ENCODE results near the gene NARF. TPM values are rescaled to one million over a fixed set of nuclear protein-coding genes. Genes with fewer than 3 reads are reported as not detected.

The NARF gene
- total RNA-seq, 2 experiments from 2014 or later = 105 to 117 TPM

DNA sequence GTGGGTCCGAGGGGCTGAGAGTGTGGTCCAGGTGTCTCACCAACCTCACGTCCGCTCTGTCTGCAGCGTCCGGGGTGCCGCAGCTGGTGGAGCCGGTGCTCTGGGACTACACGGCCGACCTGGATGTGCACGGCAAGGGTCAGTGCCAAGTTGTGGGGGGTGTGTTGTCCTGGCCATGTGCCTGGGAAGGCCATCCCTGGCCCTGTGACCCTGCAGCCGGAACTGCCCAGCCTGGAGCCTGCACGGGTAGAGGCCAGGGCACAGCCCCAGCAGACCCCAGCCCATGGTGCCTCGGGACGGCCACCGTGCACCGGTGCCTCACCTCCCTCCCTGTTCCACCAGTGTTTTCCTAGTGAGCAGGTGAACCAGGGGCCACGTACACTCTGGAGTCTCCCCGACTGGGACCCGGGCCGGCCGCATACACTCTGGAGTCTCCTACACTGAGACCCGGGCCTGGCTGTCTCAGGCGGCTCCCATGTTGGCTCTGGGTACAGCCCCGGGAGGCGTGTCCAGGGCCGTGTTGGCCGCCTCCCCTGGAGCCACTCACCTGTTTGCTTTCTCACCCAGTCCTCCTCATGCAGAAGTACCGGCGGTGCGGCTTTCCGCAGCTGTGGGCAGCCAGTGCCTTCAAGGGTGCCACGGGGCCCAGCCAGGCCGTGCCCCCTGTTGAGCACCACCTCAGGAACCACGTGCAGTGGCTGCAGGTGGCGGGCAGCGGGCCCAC, 21.8 kb upstream of the NARF start:
- CTCF ChIA-PET = no interaction called here
- Mint-ChIP-seq H3K36me3 (ENCODE audit: low read depth) (peaks cover 10% of the 10 kb centered on the region), H3K4me1 (peaks cover 14% of the 10 kb centered on the region), H3K27me3 (no peaks in the 10 kb centered on the region), H3K4me3 (no peak overlapping the region), H3K27ac (no peak overlapping the region), H3K9me3 (no peaks in the 10 kb centered on the region)
- no peak for DNase-seq
- POLR2A ChIA-PET = no interaction called here

DNA sequence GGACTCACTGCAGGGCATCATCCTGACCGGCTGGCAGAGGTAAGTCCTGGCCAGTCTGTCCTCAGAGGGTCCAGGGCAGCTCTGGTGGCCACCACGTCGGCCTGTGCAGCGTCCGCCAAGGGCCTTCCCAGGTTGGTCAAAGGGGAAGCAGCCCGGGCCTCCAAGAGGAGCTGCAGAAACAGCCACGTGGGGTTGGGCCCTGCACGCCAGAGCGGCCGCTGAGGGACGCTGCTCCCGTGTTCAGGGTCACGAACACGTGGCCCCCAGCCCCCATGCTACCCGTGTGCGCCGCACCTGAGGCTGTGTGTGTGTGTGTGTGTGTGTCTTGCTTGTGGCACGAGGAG, 21.2 kb upstream of the NARF start:
- DNase-seq = no peak

DNA sequence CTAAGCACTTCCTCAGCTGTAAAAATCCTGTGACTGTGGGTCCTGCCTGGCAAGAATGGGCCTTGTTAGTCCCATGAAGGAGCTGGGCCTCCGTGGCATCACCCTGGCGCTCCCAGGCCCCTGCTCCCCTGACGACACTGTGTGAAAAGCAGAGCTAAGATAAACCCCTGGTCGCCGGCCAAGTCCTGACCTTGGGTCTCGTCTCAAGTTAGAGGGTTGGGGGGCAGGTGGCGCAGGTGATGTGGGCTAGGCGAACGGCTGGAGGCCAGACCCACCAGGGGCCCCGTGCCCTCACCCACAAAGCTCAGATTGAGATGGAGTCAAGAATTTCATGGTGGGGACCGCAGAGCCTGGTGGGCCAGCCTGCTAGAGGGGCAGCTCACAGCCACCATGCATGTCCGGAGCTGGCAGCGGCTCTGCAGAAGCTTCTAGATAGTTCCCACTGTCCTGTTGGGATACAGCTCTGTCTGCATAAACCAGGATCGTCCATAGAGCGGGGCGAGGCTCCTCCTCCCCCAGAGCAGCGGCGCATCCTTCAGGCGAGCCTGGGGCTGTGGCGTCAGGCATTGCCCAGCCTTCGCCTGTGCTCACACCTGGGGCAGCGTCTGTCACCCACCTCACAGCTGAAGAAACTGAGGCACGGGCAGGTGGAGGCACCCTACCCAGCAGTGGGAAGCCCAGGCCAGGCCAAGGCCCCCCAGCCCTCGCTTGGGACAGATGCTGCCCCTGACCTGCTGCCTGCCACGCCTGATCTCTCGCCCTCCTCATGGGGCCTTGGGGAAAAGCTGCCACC, 19.9 kb upstream of the NARF start:
- no peak for DNase-seq
- H3K4me1 Mint-ChIP-seq = peaks cover 14% of the 10 kb centered on the region
- no peak overlapping the region for H3K27ac Mint-ChIP-seq

More for the DNA sequence above, 21.2 kb upstream of the NARF start:
- POLR2A ChIA-PET = no interaction called here
- Mint-ChIP-seq H3K36me3 (ENCODE audit: low read depth) (peaks cover 10% of the 10 kb centered on the region), H3K4me3 (no peak overlapping the region), H3K4me1 (peaks cover 14% of the 10 kb centered on the region), H3K27ac (no peak overlapping the region), H3K9me3 (no peaks in the 10 kb centered on the region), H3K27me3 (no peaks in the 10 kb centered on the region)
- CTCF ChIA-PET = interaction anchor here (0.6 kb wide), 1 partner anchor 8 kb away, joined by 3 read pairs; no protein-coding TSS in a partner anchor

DNA sequence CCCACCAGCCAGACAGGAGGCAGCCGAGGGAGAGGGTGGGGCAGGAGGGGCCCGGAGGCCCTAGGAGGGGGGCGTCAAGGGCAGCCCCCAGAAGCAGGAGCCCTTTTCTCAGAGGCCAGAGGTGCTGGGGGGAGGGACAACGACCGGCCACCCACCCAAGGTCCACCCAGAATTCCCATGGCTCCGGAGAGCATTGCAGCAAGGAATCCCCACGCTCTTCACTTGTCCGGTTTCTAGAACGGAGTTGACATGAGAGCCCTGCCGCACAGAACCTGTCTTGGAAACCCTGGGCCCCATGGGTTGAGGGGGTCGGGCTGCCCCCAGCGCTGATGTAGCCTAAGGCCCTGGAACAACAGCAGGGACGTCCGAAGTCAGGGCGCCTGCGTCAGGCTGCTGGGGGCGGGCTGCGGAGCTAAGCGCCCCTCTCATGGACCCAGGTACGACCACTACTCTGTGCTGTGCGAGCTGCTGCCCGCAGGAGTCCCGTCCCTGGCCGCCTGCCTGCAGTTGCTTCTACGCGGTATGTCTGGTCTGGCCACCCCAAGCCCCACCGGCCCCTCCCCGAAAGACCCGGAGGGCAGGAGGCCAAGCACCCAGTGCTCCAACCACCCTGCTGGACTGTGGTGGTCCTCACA, 19.2 kb upstream of the NARF start:
- H3K27ac Mint-ChIP-seq = no peak overlapping the region
- no peaks in the 10 kb centered on the region for H3K27me3 Mint-ChIP-seq
- H3K4me3 Mint-ChIP-seq = no peak overlapping the region
- H3K4me1 Mint-ChIP-seq = peaks cover 8% of the 10 kb centered on the region
- CTCF ChIA-PET = no interaction called here
- no peaks in the 10 kb centered on the region for H3K9me3 Mint-ChIP-seq
- POLR2A ChIA-PET = no interaction called here
- H3K36me3 Mint-ChIP-seq (ENCODE audit: low read depth) = peaks cover 14% of the 10 kb centered on the region
- no peak for DNase-seq

More for the DNA sequence above, 19.9 kb upstream of the NARF start:
- CTCF ChIA-PET = interaction anchor here (0.7 kb wide), 1 partner anchor 785 kb away, joined by 3 read pairs; no protein-coding TSS in a partner anchor
- Mint-ChIP-seq H3K4me3 (no peak overlapping the region), H3K27me3 (no peaks in the 10 kb centered on the region), H3K9me3 (no peaks in the 10 kb centered on the region), H3K36me3 (ENCODE audit: low read depth) (peaks cover 15% of the 10 kb centered on the region)
- POLR2A ChIA-PET = no interaction called here

DNA sequence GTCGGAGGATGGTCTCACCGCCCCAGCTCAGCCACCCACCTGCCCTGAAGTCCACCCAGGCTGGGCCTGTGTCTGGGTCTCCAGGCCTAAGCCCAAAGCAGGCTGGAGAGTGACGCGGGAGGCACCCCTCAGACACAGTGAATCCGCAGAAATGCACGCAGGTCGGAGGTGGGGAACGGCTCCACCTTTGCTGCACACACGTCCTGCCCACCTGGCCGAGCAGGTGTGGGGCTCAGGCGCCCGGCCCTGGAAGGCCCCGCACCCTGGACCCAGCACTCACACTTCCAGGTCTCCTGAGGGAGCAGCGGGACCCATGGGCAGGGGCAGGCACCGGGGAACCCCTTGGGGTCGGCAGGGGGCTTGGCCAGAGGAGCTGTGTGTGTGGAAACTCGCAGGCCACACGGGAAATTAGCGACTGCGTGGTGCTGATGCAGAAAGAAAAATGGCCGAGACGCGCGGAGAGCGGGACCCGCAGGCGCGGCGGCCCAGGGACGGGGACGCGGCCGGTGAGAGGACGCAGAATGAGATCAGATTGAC, 18.6 kb upstream of the NARF start:
- no peaks in the 10 kb centered on the region for H3K9me3 Mint-ChIP-seq
- H3K27ac Mint-ChIP-seq = no peak overlapping the region
- ChIA-PET POLR2A (no interaction called here), CTCF (no interaction called here)
- no peaks in the 10 kb centered on the region for H3K27me3 Mint-ChIP-seq
- no peak for DNase-seq
- peaks cover 15% of the 10 kb centered on the region for H3K36me3 Mint-ChIP-seq (ENCODE audit: low read depth)
- H3K4me3 Mint-ChIP-seq = no peak overlapping the region
- peaks cover 4% of the 10 kb centered on the region for H3K4me1 Mint-ChIP-seq

DNA sequence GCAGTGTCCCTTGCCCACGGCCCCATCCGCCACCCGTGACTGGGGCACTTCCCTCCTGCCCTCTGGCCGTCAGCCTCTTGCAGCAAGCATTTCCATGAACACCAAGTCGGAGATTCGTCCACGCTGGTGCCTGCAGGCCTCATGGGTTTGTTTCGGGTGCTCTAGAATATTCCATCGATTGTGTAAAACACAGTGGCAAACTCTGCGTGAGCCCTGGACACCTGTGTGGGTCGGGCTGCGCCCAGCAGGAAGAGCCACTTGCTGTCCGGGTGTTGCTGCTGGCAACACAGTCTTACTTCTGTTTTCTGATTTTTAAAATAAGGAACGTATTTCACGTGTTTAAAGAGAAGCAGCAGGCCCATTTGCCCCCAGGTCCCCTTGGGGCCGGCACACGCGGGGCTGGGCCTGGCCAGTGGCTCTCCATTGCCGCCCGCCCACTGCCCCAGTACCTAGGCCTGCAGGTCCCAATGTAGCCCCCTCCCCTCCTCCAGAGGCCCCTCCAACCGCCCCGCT, 18.0 kb upstream of the NARF start:
- Mint-ChIP-seq H3K4me3 (no peak overlapping the region), H3K27me3 (no peaks in the 10 kb centered on the region), H3K9me3 (no peaks in the 10 kb centered on the region), H3K27ac (no peak overlapping the region), H3K4me1 (no peaks in the 10 kb centered on the region), H3K36me3 (ENCODE audit: low read depth) (peaks cover 15% of the 10 kb centered on the region)
- ChIA-PET CTCF (no interaction called here), POLR2A (no interaction called here)
- DNase-seq = no peak

DNA sequence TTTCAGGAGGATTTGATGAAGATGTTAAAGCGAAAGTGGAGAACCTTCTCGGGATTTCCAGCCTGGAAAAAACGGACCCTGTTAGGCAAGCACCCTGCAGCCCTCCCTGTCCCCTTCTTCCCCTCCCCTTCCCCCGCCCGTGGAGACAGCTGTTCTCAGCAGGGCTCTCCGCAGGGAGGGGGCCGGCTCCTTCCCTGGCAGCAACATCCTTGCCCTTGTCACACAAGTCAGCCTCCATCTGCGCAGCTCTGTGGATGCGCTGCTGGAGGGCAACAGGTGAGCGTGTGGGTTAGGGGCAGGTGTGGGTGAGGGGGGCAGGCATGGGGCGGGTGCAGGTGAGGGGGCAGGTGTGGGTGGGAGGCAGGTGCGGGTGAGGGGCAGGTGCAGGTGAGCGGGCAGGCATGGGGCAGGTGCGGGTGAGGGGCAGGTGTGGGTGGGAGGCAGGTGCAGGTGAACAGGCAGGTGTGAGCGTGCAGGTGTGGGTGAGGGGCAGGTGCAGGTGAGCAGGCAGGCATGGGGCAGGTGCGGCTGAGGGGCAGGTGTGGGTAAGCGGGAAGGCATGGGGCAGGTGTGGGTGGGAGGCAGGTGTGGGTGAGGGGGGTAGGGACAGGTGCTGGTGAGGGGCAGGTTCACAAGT, 17.4 kb upstream of the NARF start:
- Mint-ChIP-seq H3K9me3 (no peaks in the 10 kb centered on the region), H3K27me3 (no peaks in the 10 kb centered on the region), H3K36me3 (ENCODE audit: low read depth) (peaks cover 17% of the 10 kb centered on the region), H3K27ac (peak overlapping the region; percentile 13), H3K4me3 (no peak overlapping the region), H3K4me1 (no peaks in the 10 kb centered on the region)
- no peak for DNase-seq
- ChIA-PET CTCF (no interaction called here), POLR2A (no interaction called here)

DNA sequence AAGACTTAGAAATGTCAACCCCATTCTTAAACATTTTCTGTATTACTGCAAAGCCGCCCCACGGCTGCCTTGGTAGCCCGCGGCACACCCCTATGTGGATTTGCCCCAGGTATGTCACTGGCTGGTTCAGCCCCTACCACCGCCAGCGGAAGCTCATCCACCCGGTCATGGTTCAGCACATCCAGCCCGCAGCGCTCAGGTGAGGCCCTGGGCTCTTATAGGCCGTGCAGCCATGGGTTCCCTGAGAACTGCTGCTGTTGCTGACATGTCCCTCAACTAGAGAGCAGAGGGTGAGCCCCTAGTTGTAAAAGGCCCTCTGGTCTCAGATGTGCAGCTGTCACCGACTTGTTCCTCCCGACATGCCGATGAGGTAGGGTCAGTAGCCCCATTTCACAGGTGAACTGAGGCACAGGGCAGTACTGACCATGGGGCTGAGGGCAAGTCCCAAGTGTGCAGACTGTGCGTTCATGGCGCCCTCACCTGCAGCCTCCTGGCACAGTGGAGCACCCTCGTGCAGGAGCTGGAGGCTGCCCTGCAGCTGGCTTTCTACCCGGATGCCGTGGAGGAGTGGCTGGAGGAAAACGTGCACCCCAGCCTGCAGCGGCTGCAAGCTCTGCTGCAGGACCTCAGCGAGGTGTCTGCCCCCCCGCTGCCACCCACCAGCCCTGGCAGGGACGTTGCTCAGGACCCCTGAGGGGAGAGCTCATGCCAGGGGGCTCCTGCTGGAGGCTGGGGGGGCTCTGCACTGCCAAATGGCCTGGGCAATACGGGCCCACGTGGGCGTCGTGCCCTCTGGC, 16.7 kb upstream of the NARF start:
- H3K4me1 Mint-ChIP-seq = peaks cover 2% of the 10 kb centered on the region
- H3K27ac Mint-ChIP-seq = peak overlapping the region; percentile 13
- no peaks in the 10 kb centered on the region for H3K27me3 Mint-ChIP-seq
- H3K4me3 Mint-ChIP-seq = no peak overlapping the region
- H3K36me3 Mint-ChIP-seq (ENCODE audit: low read depth) = peaks cover 22% of the 10 kb centered on the region
- ChIA-PET POLR2A (no interaction called here), CTCF (no interaction called here)
- no peak for DNase-seq
- H3K9me3 Mint-ChIP-seq = no peaks in the 10 kb centered on the region

DNA sequence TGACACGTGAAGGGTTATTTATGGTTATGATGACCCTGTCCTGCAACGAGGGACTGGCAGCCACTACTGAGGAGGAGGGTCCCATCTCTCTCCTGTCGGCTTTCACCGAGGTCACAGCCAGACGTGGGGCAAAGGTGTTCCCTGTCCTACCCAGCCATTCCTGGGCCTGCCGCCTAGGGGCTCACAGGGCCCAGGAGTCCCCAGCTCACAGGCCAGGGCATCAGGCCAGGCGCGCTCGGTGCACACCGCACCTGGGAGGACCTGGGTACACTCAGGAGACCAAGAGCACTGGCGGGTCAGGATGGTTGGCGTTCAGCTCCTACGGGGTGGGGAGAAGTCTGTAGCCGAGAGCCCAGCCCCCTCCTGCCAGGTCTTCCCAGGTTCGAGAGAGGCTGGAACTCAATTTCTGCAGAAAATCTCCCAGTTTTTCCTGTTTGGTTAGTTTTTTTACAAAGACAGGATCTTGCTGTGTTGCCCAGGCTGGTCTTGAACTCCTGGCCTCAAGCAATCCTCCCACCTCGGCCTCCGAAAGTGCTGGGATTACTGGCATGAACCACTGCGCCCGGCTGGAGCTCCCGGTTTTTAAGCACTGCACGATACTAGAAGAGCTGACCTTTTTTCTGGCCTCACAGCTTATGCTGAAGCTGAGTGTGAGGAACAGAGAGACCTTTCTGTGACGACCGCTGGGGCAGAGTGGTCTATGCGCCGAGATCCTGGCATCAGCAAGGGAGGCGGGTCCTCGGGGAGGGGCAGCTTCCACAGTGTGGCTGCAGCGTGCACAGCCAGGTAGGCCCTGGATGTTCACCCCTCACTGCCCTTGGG, 15.7 kb upstream of the NARF start:
- POLR2A ChIA-PET = no interaction called here
- CTCF ChIA-PET = no interaction called here

DNA sequence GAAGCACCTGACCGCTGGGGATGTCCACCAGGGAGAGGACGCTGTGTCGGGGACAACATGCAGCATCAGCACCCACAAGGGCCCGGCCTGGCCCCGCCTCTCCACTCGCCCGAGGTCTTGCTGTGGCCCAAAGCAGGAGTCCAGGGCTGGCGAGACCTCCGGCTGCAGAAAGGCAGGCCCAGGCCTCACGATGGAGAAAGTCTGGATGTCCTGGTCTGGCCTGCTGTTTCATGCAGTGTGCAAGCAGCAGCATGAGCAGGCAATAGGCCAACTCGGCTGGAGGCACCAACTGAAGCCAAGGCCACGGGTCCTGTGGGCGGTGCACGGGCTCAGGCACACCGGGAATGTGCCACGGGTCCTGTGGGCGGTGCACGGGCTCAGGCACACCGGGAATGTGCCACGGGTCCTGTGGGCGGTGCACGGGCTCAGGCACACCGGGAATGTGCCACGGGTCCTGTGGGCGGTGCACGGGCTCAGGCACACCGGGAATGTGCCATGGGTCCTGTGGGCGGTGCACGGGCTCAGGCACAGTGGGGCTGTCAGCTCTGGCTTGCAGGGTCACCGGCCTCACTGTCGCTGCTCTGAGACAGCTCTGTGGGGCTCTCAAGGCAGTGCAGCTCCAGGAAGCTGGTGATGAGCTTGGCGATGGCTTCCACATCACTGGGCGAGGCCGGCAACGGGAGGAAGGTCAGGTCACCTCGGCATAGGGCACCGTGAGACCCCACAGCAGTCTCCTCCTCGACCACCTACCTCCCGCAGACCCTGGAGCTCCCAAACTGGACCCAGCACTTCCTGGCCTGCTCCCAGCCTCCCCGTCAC, 14.9 kb upstream of the NARF start:
- CTCF ChIA-PET = interaction anchor here (1.3 kb wide), 1 partner anchor 15 kb away, joined by 3 read pairs; no protein-coding TSS in a partner anchor
- POLR2A ChIA-PET = no interaction called here
- Mint-ChIP-seq H3K4me3 (no peak overlapping the region), H3K4me1 (peaks cover 10% of the 10 kb centered on the region), H3K27me3 (no peaks in the 10 kb centered on the region), H3K36me3 (ENCODE audit: low read depth) (peaks cover 23% of the 10 kb centered on the region), H3K9me3 (no peaks in the 10 kb centered on the region), H3K27ac (no peak overlapping the region)
- DNase-seq = no peak

More for the DNA sequence above, 15.7 kb upstream of the NARF start:
- no peak overlapping the region for H3K27ac Mint-ChIP-seq
- peaks cover 23% of the 10 kb centered on the region for H3K36me3 Mint-ChIP-seq (ENCODE audit: low read depth)
- peaks cover 8% of the 10 kb centered on the region for H3K4me1 Mint-ChIP-seq
- no peaks in the 10 kb centered on the region for H3K27me3 Mint-ChIP-seq
- H3K9me3 Mint-ChIP-seq = no peaks in the 10 kb centered on the region
- no peak overlapping the region for H3K4me3 Mint-ChIP-seq
- no peak for DNase-seq

Data from activated CD4-positive, alpha-beta T cell treated with anti-CD3 and anti-CD28 coated beads, Interleukin-2, amount 10 ng/mL, durations not matched to agents 7 days and 5 days (primary cell).